ENCODE results near the gene PLEKHN1.

Gene PLEKHN1

GRCh38 chr1:930633-931138 lies 35.6 kb upstream of the PLEKHN1 start (continued):
- 0 out of 2 replicates have a peak, but pooled peaks have one; percentile 48 for TF ChIP-seq HIC1 (tag by site-specific recombination; IDR thresholded peaks at IDR 0.05)
- no peak for TF ChIP-seq ZNF223 (tag by site-specific recombination; IDR thresholded peaks at IDR 0.05)
- peak; percentile 99 for TF ChIP-seq ZIC2 (tag by site-specific recombination; IDR thresholded peaks at IDR 0.05)
- TF ChIP-seq ZNF658 (tag by site-specific recombination; IDR thresholded peaks at IDR 0.05), result no peak

- POLR2A ChIA-PET, result interaction anchor here (1.0 to 6.5 kb wide), 4 partner anchors 10 to 45 kb away, joined by 3 to 111 read pairs (median 8); no protein-coding TSS in a partner anchor
- H3K27ac ChIP-seq (ENCODE audit: extremely low read depth, low read depth, low read length), result peak overlapping the region; percentile 82
- H3K4me1 ChIP-seq (ENCODE audit: control insufficient read depth, insufficient read depth, low read length), result peaks cover 27% of the 10 kb centered on the region
- peaks cover 0 to 58% of the 10 kb centered on the region in 2 experiments; a peak in 1 of 3 replicates for H3K36me3 ChIP-seq (ENCODE audit: control insufficient read depth in 2 of 2, insufficient read depth in 1 of 2, low read length in 2 of 2)
- H3K9me3 ChIP-seq (ENCODE audit: control insufficient read depth, insufficient read depth, low read depth, low read length), result no peaks in the 10 kb centered on the region
- CTCF ChIA-PET, result interaction anchor here (0.6 to 2.7 kb wide), 5 partner anchors 8 to 283 kb away, joined by 3 to 16 read pairs (median 4); no protein-coding TSS in a partner anchor
- H3K4me3 ChIP-seq (ENCODE audit: low read depth, low read length), result no peak overlapping the region
- TF ChIP-seq ZNF354C (tag by site-specific recombination; IDR thresholded peaks at IDR 0.05; ENCODE audit: borderline replicate concordance, low read depth) (no peak), HOXD13 (CRISPR knock-in tag; IDR thresholded peaks at IDR 0.05; ENCODE audit: borderline replicate concordance) (no peak), ZNF132 (tag by site-specific recombination; IDR thresholded peaks at IDR 0.05; ENCODE audit: borderline replicate concordance) (no peak), ZNF280D (tag by site-specific recombination; IDR thresholded peaks at IDR 0.05) (no peak), ZNF610 (tag by site-specific recombination; IDR thresholded peaks at IDR 0.05; ENCODE audit: borderline replicate concordance) (no peak), ZNF37A (tag by site-specific recombination; IDR thresholded peaks at IDR 0.05) (no peak), ZNF10 (tag by site-specific recombination; IDR thresholded peaks at IDR 0.05) (peak; percentile 31; the same call in 1 of the 2 replicates), ZNF394 (tag by site-specific recombination; IDR thresholded peaks at IDR 0.05; ENCODE audit: borderline replicate concordance) (no peak), GLIS2 (tag by site-specific recombination; IDR thresholded peaks at IDR 0.05) (peak; percentile 14; the same call in 1 of the 2 replicates), ZNF146 (tag by site-specific recombination; IDR thresholded peaks at IDR 0.05) (no peak), ZNF677 (tag by site-specific recombination; IDR thresholded peaks at IDR 0.05) (no peak), ZNF157 (tag by site-specific recombination; IDR thresholded peaks at IDR 0.05) (no peak), ZNF266 (tag by site-specific recombination; IDR thresholded peaks at IDR 0.05; ENCODE audit: low read depth) (no peak), ZNF501 (tag by site-specific recombination; IDR thresholded peaks at IDR 0.05) (no peak), ZNF785 (tag by site-specific recombination; IDR thresholded peaks at IDR 0.05) (no peak), ZNF660 (tag by site-specific recombination; IDR thresholded peaks at IDR 0.05) (no peak; the same call in 1 of the 2 replicates), ZEB2 (tag by site-specific recombination; IDR thresholded peaks at IDR 0.05) (peak; percentile 55), ZNF366 (tag by site-specific recombination; conservative IDR thresholded peaks at IDR 0.05) (peak; percentile 21; the same call in 1 of the 2 replicates), PRDM6 (tag by site-specific recombination; IDR thresholded peaks at IDR 0.05) (peak; percentile 70; the same call in 1 of the 2 replicates), ZNF596 (tag by site-specific recombination; IDR thresholded peaks at IDR 0.05) (no peak), ZNF707 (tag by site-specific recombination; IDR thresholded peaks at IDR 0.05) (no peak), ZBTB48 (tag by site-specific recombination; IDR thresholded peaks at IDR 0.05) (peak; percentile 95), ZNF560 (tag by site-specific recombination; IDR thresholded peaks at IDR 0.05; ENCODE audit: borderline replicate concordance) (no peak), REPIN1 (tag by site-specific recombination; IDR thresholded peaks at IDR 0.05; ENCODE audit: low read depth) (no peak), IKZF3 (tag by site-specific recombination; IDR thresholded peaks at IDR 0.05) (no peak)
These were observed 34.7 kb upstream of the PLEKHN1 start for GRCh38 chr1:931380-932172.

All from HEK293 (cell line).